IgD-negative memory B cell (primary cell): ENCODE measurements around the gene CHMP3. TPM values are rescaled to one million over a fixed set of nuclear protein-coding genes. Genes with fewer than 3 reads are reported as not detected.

Experiments used
- H3K27ac Mint-ChIP-seq, 3 donors: one replicate each; pipeline ENCODE4 v1.8.0; 2020 to 2022; ENCODE audit warnings: mild to moderate bottlenecking in 3 of 3, mixed read lengths in 3 of 3, moderate library complexity in 1 of 3
- H3K27me3 Mint-ChIP-seq: one replicate; pipeline ENCODE4 v1.8.0; 2021; ENCODE audit warnings: mixed read lengths
- H3K36me3 Mint-ChIP-seq: one replicate; pipeline ENCODE4 v1.8.0; 2020; ENCODE audit warnings: mild to moderate bottlenecking, mixed read lengths
- H3K4me1 Mint-ChIP-seq, 3 donors: one replicate each; pipeline ENCODE4 v1.8.0; 2020 to 2022; ENCODE audit warnings: mixed read lengths in 3 of 3, mild to moderate bottlenecking in 1 of 3
- H3K4me3 Mint-ChIP-seq, 4 donors: one replicate each; pipeline ENCODE4 v1.8.0; 2020 to 2022; ENCODE audit warnings: mild to moderate bottlenecking in 4 of 4, mixed read lengths in 4 of 4, moderate library complexity in 3 of 4
- H3K9me3 Mint-ChIP-seq, 3 donors: one replicate each; pipeline ENCODE4 v1.8.0; 2020 to 2021; ENCODE audit warnings: mixed read lengths in 3 of 3, mild to moderate bottlenecking in 1 of 3
- polyA plus RNA-seq: library from polyadenylated mRNA; unstranded; fragments of 300-500 nt; fragmentation: Illumina TruSeq; gene quantifications from one replicate; pipeline ENCODE4 v1.2.3, GENCODE V29; 2021

The CHMP3 gene
- polyA plus RNA-seq, 1 donor from 2014 or later = 77.1 TPM

DNA sequence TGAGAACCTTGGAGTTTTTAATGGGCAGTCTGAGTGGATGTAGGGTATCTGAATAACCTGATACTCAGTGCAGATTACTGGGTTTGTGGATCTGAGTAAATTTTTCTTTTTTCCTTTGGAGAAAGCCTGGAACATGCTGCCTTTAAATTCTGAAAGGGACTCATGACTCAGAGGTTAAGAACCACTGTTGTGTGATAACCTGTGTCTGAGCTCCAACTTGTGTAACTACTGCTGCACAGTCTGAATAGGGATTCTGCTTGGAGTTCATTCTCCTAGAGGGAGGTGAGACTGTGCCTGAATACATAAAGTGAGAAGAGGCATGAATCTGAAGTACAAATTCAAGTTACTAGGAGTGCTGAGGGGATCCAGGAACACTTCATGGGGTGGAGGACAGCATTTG is 85.9 kb downstream of the CHMP3 start:
- no peak overlapping the region for H3K4me3 Mint-ChIP-seq
- no peaks in the 10 kb centered on the region for H3K9me3 Mint-ChIP-seq
- peaks cover 6% of the 10 kb centered on the region for H3K36me3 Mint-ChIP-seq
- no peaks in the 10 kb centered on the region for H3K4me1 Mint-ChIP-seq
- no peaks in the 10 kb centered on the region for H3K27me3 Mint-ChIP-seq
- H3K27ac Mint-ChIP-seq = no peak overlapping the region

DNA sequence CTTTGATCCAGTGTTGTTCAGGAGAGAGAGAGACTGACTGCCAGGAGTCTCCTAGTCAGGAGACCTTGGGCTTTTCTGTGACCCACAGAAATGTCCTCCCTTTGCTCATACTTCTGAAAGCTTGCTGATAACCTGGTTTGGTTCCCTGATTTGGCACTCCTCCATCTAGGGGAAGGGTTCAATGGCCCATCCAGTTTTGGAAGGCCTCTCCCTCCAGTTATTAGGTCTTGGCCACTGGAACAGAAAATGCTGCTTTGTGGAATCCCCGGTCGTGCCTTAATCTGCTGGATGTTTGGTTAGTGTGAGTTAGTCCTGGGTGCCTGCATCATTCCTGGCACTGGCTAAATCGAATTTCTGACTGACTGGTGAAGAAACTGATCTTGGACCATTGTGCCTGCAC is 86.3 kb downstream of the CHMP3 start:
- H3K27ac Mint-ChIP-seq = no peak overlapping the region
- no peaks in the 10 kb centered on the region for H3K9me3 Mint-ChIP-seq
- H3K4me3 Mint-ChIP-seq = no peak overlapping the region
- H3K36me3 Mint-ChIP-seq = peaks cover 6% of the 10 kb centered on the region
- H3K27me3 Mint-ChIP-seq = no peaks in the 10 kb centered on the region
- H3K4me1 Mint-ChIP-seq = no peaks in the 10 kb centered on the region

DNA sequence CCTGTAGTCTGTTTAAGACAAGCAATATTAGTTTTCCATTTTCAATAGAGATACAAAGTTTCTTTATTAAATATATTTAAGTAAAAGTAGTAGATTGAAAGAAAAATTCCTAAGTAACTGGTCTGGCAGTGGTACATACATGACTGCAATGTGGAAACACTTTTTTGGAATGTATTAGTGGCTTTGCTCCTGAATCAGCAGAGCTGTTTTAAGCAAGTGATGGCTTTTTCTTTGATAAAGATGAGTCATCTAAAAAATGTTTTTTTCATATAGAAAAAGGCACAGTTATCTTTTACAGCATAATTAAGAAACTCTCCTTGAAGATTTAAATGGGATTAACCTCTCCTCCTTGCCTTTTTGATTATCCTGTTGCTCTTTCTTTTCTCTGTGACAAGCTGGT is 87.2 kb downstream of the CHMP3 start:
- Mint-ChIP-seq H3K27ac (no peak overlapping the region), H3K27me3 (no peaks in the 10 kb centered on the region), H3K36me3 (peaks cover 6% of the 10 kb centered on the region), H3K9me3 (no peaks in the 10 kb centered on the region), H3K4me3 (no peak overlapping the region), H3K4me1 (no peaks in the 10 kb centered on the region)

DNA sequence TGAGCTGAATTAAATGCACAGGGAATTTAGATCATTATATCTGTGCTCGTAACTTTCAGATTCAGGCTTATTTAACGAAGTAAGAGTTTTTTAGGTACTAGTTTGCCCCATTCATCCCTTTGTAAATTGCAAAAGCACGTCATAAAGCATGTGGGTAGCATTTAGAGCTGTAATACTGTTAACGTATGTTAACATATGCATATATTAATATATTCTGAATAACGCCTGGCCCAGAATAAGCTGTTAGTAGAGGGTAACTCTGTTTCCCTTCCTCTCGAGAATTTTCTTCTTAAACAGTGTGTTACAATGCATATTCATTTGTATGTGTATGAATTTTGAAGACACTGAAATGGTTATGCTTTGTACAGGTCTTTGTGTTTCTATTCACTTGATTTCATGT is 91.6 kb downstream of the CHMP3 start:
- Mint-ChIP-seq H3K4me3 (no peak overlapping the region), H3K27me3 (no peaks in the 10 kb centered on the region), H3K9me3 (no peaks in the 10 kb centered on the region), H3K27ac (no peak overlapping the region), H3K36me3 (peaks cover 1% of the 10 kb centered on the region), H3K4me1 (no peaks in the 10 kb centered on the region)

DNA sequence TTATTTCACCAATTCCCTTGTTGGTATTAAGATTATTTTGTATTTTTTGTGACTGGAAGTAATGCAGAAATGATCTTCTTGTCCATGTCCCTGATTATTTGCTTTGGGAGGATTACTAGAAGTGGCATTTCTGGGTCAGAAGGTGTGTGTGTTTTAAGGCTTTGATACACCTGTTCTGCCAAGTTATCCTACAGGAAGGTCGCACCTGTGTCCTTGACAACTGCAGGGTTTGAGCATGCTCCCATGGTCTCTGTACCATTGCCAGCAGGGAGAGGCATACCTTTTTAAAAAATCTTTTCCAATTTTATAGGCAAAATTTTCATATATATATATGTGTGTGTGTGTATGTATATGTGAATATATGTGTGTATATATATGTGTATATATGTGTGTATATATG is 92.4 kb downstream of the CHMP3 start:
- Mint-ChIP-seq H3K36me3 (peaks cover 1% of the 10 kb centered on the region), H3K4me1 (no peaks in the 10 kb centered on the region), H3K27me3 (no peaks in the 10 kb centered on the region), H3K27ac (no peak overlapping the region), H3K4me3 (no peak overlapping the region), H3K9me3 (no peaks in the 10 kb centered on the region)

DNA sequence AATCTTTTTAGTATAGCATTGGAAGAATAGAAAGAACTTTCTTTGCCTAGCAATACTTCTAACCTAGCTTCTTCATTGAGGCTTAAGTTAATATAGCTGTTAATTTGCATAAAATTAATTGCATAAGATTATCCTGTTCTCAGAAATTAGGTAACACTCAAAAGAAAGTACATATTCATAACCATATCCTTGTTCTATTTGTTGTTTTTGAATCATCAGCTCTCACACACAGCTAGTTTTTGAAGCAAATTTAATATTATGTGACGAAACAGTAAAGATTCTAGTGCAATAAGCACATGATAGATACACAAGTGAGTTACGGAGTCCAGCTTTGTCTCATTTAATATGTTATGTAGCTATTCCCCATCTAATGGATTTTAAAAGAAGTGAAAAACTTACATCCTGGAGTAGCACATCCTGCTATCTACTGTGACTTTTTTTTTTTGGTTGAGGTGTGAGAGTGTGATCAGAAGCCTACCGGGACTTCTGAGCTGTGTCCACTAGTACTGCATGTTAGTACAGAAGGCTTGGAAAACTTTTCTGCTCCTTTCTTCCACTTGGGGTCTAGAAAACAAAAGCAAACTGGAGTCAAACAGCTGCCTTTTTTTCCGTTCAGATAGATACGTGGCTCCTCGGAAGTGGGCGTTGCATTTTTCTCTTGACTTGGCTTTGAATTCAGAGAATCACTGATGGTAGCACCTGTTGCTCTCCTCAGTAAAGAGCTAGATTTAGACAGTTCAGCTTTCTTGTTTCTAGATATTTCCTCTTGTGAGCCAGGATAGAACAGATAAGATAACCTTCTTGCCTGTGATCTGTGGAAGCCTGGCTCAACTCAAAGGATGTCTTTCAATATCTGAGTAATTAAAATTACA is 94.8 kb downstream of the CHMP3 start:
- no peaks in the 10 kb centered on the region for H3K27me3 Mint-ChIP-seq
- no peak overlapping the region for H3K4me3 Mint-ChIP-seq
- no peaks in the 10 kb centered on the region for H3K9me3 Mint-ChIP-seq
- peak overlapping the region; percentile 0 to 36 (median 26) for H3K27ac Mint-ChIP-seq
- peaks cover 0 to 2% (median 0%) of the 10 kb centered on the region in 3 donors for H3K4me1 Mint-ChIP-seq
- peaks cover 3% of the 10 kb centered on the region for H3K36me3 Mint-ChIP-seq

DNA sequence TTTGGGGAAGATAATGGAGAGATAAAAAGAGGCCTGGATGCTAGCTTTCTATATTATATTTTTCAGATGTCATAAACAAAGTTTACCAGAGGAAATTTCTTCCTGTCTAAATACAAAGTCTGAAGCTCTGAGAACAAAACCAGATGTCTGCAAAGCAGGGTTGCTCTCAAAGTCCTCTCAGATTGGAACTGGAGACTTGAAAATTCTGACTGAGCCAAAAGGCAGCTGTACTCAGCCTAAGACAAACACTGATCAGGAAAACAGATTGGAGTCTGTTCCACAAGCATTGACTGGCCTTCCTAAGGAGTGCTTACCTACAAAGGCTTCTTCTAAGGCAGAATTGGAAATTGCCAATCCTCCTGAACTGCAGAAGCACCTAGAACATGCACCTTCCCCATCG is 96.9 kb downstream of the CHMP3 start:
- no peaks in the 10 kb centered on the region for H3K27me3 Mint-ChIP-seq
- H3K4me1 Mint-ChIP-seq = peaks cover 0 to 4% (median 2%) of the 10 kb centered on the region in 3 donors
- peaks cover 5% of the 10 kb centered on the region for H3K36me3 Mint-ChIP-seq

DNA sequence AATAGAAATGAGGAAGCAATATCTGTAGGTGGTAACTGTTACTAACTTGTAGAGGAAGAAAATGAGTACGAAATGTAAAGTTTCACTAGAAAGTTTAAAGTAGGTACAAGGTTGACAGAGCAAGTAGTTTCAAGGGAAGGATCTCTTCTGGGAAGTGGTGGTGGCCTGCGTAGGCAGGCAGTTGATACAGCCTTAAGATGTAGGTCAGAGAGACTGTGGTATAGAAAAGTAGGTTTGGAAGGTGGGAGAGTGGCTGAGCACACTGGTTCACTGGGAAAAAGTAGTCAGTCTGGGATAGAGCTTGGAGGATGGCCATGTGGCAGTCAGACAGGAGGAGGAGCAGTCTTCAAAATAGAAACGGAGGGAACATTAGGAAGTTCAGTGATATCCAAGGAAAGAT is 98.6 kb downstream of the CHMP3 start:
- no peaks in the 10 kb centered on the region for H3K27me3 Mint-ChIP-seq
- H3K27ac Mint-ChIP-seq = no peak overlapping the region
- peaks cover 7% of the 10 kb centered on the region for H3K36me3 Mint-ChIP-seq
- no peak overlapping the region for H3K4me3 Mint-ChIP-seq
- H3K9me3 Mint-ChIP-seq = no peaks in the 10 kb centered on the region
- H3K4me1 Mint-ChIP-seq = peaks cover 0 to 4% (median 2%) of the 10 kb centered on the region in 3 donors

More for the DNA sequence above, 96.9 kb downstream of the CHMP3 start:
- Mint-ChIP-seq H3K27ac (no peak overlapping the region), H3K9me3 (no peaks in the 10 kb centered on the region), H3K4me3 (no peak overlapping the region)

DNA sequence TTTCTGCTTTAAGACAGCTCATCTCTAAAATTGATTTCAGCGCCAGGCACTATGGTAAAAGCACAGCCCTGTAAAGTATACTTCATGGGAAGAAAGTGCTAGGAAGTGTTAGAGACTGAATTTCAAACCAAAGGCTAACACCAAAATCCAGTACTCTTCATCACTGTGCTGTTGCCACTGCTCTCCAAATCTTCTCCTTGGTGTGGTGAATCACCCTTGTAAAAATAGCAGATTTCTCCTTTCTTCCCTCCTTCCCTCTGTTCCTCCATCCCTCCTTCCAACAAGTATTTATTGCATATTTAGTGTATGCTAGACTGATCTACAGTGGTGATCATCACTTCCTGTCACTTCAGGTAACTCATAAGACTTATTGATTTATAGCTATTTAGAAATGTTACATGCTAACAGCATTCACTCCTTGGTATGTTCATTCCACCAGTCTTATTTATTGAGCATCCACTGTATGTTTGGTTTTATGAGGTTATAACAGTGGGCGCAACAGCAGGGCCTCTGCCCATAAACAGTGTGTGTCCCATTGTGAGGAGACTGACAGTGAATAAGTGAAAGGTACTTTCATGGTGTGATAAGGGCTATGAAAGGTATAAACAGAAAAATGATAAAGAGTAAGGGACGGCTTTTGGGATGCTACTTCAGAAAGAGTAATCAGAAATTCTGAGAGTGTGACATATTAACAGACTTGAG is 102.0 kb downstream of the CHMP3 start:
- H3K4me3 Mint-ChIP-seq = no peak overlapping the region
- H3K4me1 Mint-ChIP-seq = peaks cover 0 to 6% (median 4%) of the 10 kb centered on the region in 3 donors
- H3K27me3 Mint-ChIP-seq = no peaks in the 10 kb centered on the region
- H3K36me3 Mint-ChIP-seq = peaks cover 16% of the 10 kb centered on the region
- H3K9me3 Mint-ChIP-seq = no peaks in the 10 kb centered on the region
- peak overlapping the region in 1 of 3 donors; percentile 21 for H3K27ac Mint-ChIP-seq

DNA sequence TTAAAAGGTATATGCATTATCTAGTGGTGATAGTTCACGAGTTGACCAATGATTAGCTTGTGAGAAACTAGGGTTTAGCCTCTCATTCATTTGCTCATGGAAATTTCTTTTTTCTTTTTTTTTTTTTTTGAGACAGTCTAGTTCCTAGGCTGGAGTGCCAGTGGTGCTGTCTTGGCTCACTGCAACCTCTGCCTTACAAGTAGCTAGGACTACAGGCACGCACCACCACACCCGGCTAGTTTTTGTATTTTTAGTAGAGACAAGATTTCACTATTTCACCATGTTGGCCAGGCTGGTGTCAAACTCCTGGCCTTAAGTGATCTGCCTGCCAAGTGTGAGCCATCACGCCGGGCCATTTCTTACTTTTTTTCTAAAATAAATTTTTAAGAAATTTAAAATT is 108.1 kb downstream of the CHMP3 start:
- peaks cover 18% of the 10 kb centered on the region for H3K36me3 Mint-ChIP-seq
- peaks cover 0 to 2% (median 2%) of the 10 kb centered on the region in 3 donors for H3K4me1 Mint-ChIP-seq
- H3K9me3 Mint-ChIP-seq = no peaks in the 10 kb centered on the region
- H3K4me3 Mint-ChIP-seq = no peak overlapping the region
- no peak overlapping the region for H3K27ac Mint-ChIP-seq
- no peaks in the 10 kb centered on the region for H3K27me3 Mint-ChIP-seq

DNA sequence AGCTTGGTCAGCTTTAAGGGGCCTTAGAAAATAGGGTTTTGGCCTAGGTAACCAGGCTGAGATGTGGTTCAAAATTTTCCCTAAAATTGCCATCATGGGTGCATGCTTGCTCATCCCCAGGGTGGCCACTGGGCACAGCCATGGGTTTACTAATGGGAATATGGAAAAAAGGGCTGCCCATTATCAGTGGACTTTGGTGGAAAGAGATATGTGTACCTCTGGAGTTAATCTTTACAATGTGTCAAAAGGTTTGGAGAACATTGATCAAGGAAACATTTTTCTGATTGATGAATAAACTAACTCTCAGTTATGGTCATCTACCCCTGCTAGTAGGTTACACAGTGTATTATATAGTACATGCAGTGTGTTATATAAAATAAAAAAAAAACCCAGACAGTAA is 109.0 kb downstream of the CHMP3 start:
- peaks cover 18% of the 10 kb centered on the region for H3K36me3 Mint-ChIP-seq
- H3K27me3 Mint-ChIP-seq = no peaks in the 10 kb centered on the region
- peaks cover 0 to under 1% (median under 1%) of the 10 kb centered on the region in 3 donors for H3K4me1 Mint-ChIP-seq
- peak overlapping the region in 1 of 3 donors; percentile 16 for H3K27ac Mint-ChIP-seq
- H3K9me3 Mint-ChIP-seq = no peaks in the 10 kb centered on the region
- H3K4me3 Mint-ChIP-seq = no peak overlapping the region

DNA sequence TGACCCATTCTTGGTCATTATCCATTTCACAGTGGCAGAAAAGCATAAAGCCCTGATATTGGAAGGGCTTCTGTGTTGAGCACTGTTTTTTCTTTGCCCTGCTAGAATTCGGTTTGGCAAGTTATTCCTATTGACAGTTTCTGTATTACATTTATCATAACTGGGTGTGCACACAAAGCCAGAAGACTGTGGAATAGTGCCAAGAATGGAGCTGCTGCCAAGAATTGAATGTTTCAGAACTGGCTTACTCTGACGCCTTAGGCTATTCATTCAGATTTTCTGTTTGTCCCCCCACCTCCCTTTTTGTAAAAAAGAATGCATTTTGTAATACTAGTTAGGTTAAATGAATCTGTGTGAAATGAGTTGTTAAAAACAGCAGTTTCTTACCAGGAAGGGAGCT is 109.4 kb downstream of the CHMP3 start:
- Mint-ChIP-seq H3K36me3 (peaks cover 16% of the 10 kb centered on the region), H3K27ac (no peak overlapping the region), H3K4me1 (peaks cover 0 to 2% (median 0%) of the 10 kb centered on the region in 3 donors), H3K27me3 (no peaks in the 10 kb centered on the region), H3K9me3 (no peaks in the 10 kb centered on the region), H3K4me3 (no peak overlapping the region)

Other genes starting within 250 kb of the CHMP3 start
- not detected for gene REEP1, start 225.8 kb downstream of the CHMP3 start, polyA plus RNA-seq
- 14.2 TPM for gene KDM3A, start 122.1 kb downstream of the CHMP3 start, polyA plus RNA-seq
- 2.4 TPM for gene RNF103, start 60.4 kb upstream of the CHMP3 start, polyA plus RNA-seq
- 8.2 TPM for gene RMND5A, start 156.8 kb upstream of the CHMP3 start, polyA plus RNA-seq
- 1.4 TPM for gene CD8A, start 227.5 kb upstream of the CHMP3 start, polyA plus RNA-seq